Suprapubic skin (tissue), 4 donors: ENCODE data around the gene KANSL1.

Experiments
- CTCF ChIP-seq, 2 donors: fragments of 200-600 bp in 1 of 2; fragments of 450-650 bp in 1 of 2; sonication (generic) in 1 of 2; IDR thresholded peaks; one replicate each; pipeline ENCODE4 v1.5.1; 2016 to 2019; ENCODE audit warnings: antibody characterized with exemption in 2 of 2, mild to moderate bottlenecking in 1 of 2, moderate library complexity in 1 of 2
- EP300 ChIP-seq: sonication (generic); formaldehyde crosslinking; IDR thresholded peaks from one replicate; pipeline ENCODE4 v1.6.1; 2017; ENCODE audit warnings: antibody characterized with exemption
- POLR2A ChIP-seq, 2 donors: fragments of 450-650 bp; IDR thresholded peaks; one replicate each; pipeline ENCODE4 v1.6.1; 2017; ENCODE audit warnings: antibody characterized with exemption in 2 of 2, mild to moderate bottlenecking in 2 of 2, moderate library complexity in 2 of 2
- POLR2AphosphoS5 ChIP-seq, 3 donors: sonication (generic); formaldehyde crosslinking; IDR thresholded peaks; one replicate each; pipeline ENCODE4 v1.6.1; 2017; ENCODE audit warnings: antibody characterized with exemption in 3 of 3

- TF ChIP-seq POLR2A (IDR thresholded peaks at IDR 0.05), result no peak
- TF ChIP-seq CTCF (IDR thresholded peaks at IDR 0.05), result no peak
- TF ChIP-seq POLR2AphosphoS5 (IDR thresholded peaks at IDR 0.05), result no peak
- no peak for TF ChIP-seq EP300
Observed at GRCh38 chr17:46000757-46001156, 192.5 kb downstream of the KANSL1 start.
